ENCODE results near the gene PROSER3. TPM values are rescaled to one million over a fixed set of nuclear protein-coding genes. Genes with fewer than 3 reads are reported as not detected.
"Not testable (repeated sequence)": the region's sequence is repeated elsewhere in the genome, so short reads cannot be mapped to it uniquely, and the experiment has no call there.

The PROSER3 gene
- polyA plus RNA-seq, 4 donors: 1.8 to 15.0 (median 6.2) TPM

DNA sequence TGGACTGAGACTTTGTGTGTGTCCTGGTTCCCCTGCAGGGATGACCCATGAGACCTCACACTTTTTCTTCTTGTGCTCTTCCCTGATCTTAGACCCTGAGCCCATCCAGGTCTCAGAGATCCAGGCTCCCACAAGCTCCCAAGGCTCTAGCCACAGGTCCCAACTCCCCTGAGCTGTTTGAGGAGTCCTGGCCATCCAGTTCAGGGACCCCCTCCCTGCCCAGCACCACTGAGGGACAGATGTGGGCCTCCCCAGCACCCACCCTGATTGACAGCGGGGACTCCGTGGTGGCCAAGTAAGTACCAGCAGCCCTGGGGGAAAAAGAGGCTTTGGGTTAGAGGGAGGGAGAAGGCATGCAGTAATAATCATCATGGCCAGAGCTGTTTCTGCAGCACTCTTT, 1.7 kb downstream of the PROSER3 start:
- FAIRE-seq: no peak
- 96 to 97% (median 96%) methylated on average over 2 of the region's 2 CpGs for WGBS, 3 donors
- peaks cover 0 to 30% (median 15%) of the 10 kb centered on the region in 3 donors for H3K4me1 ChIP-seq (ENCODE audit: control insufficient read depth in 3 of 3, insufficient read depth in 2 of 3, low read depth in 1 of 3, low read length in 2 of 3)

DNA sequence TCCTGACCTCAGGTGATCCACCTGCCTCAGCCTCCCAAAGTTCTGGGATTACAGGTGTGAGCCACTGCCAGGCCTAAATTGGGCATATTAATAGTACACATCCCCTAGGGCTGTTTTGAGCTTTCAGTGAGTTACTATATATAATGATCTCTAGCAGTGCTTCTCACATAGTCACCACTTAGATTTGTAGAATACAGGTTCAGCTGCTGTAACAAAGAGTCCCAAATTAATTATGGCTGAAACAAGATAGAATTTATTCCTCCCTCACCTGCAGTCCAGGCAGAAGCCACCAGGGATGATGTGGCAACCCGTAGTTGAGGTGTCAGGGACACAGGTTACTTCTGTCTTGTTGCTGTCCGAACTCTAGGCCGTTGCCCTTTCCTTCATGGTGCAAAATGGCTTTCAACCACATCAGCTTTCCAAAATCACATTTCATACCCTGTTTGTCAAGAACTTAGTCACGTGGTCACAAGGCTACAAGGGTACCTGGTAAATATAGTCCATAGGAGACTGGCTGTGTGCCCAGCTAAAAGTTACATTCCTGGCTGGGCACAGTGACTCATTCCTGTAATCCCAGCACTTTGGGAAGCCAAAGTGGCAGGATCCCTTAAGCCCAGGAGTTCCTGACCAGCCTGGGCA, 2.9 kb downstream of the PROSER3 start:
- DNase-seq (no peak), FAIRE-seq (no peak)
- 90 to 96% (median 91%) methylated on average over 4 of the region's 4 CpGs for WGBS, 3 donors
- H3K27ac ChIP-seq (ENCODE audit: low read depth in 1 of 3, low read length in 2 of 3): no peak overlapping the region
- H3K27me3 ChIP-seq (ENCODE audit: control insufficient read depth in 3 of 3, insufficient read depth in 3 of 3, low read length in 3 of 3): peaks cover 0 to 14% (median 0%) of the 10 kb centered on the region in 3 donors
- H3K9me3 ChIP-seq (ENCODE audit: control insufficient read depth in 2 of 2, insufficient read depth in 1 of 2, low read depth in 1 of 2, low read length in 1 of 2): no peaks in the 10 kb centered on the region
- no peak overlapping the region for H3K4me3 ChIP-seq (ENCODE audit: low read depth in 1 of 3, low read length in 3 of 3)
- peaks cover 0 to 23% (median 15%) of the 10 kb centered on the region in 3 donors for H3K4me1 ChIP-seq (ENCODE audit: control insufficient read depth in 3 of 3, insufficient read depth in 2 of 3, low read depth in 1 of 3, low read length in 2 of 3)
- peaks cover 5 to 43% (median 9%) of the 10 kb centered on the region in 3 donors for H3K36me3 ChIP-seq (ENCODE audit: control insufficient read depth in 3 of 3, insufficient read depth in 2 of 3, low read depth in 1 of 3, low read length in 3 of 3)

More for the DNA sequence above, 1.7 kb downstream of the PROSER3 start:
- H3K36me3 ChIP-seq (ENCODE audit: control insufficient read depth in 3 of 3, insufficient read depth in 2 of 3, low read depth in 1 of 3, low read length in 3 of 3): peaks cover under 1 to 36% (median 5%) of the 10 kb centered on the region in 3 donors
- no peaks in the 10 kb centered on the region for H3K9me3 ChIP-seq (ENCODE audit: control insufficient read depth in 2 of 2, insufficient read depth in 1 of 2, low read depth in 1 of 2, low read length in 1 of 2)
- DNase-seq: no peak
- no peak overlapping the region for H3K4me3 ChIP-seq (ENCODE audit: low read depth in 1 of 3, low read length in 3 of 3)
- no peak overlapping the region for H3K27ac ChIP-seq (ENCODE audit: low read depth in 1 of 3, low read length in 2 of 3)
- H3K27me3 ChIP-seq (ENCODE audit: control insufficient read depth in 3 of 3, insufficient read depth in 3 of 3, low read length in 3 of 3): peaks cover 0 to 24% (median 0%) of the 10 kb centered on the region in 3 donors

DNA sequence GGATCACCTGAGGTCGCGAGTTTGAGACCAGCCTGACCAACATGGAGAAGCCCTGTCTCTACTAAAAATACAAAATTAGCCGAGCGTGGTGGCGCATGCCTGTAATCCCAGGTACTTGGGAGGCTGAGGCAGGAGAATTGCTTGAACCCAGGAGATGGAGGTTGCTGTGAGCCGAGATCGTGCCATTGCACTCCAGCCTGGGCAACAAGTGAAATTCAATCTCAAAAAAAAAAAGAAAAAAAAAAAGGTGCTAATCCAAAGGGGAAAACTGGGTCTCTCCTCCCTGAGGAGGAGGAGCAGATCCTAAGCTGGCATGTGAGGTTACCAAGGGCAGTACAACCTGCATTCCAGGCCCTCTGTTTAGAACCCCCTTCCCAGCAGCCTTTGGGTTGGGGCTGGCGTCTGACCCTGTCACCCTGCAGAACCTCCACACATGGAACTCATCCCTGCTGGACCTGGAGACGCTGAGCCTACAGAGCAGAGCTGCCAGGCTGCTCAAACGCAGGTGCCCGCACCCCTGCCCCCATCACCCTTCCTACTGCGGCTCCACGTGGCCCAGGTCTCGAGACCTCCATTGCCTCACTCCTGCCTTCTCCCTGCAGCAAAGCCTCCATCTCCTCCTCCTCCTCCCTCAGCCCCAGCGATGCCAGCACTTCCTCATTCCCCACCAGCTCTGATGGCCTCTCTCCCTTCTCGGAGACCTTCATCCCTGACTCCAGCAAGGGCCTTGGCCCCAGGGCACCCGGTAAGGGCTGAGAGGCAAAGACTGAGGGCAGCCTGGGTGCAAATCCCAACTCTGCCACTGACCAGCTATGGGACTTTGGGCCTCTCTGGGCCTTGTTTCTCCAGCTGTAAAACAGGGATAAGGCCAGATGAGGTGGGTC, 6.7 kb downstream of the PROSER3 start:
- no peaks in the 10 kb centered on the region for H3K4me1 ChIP-seq (ENCODE audit: control insufficient read depth in 3 of 3, insufficient read depth in 2 of 3, low read depth in 1 of 3, low read length in 2 of 3)
- FAIRE-seq (no peak), DNase-seq (no peak)
- H3K4me3 ChIP-seq (ENCODE audit: low read depth in 1 of 3, low read length in 3 of 3): no peak overlapping the region
- no peaks in the 10 kb centered on the region for H3K27me3 ChIP-seq (ENCODE audit: control insufficient read depth in 3 of 3, insufficient read depth in 3 of 3, low read length in 3 of 3)
- WGBS, 3 donors: 95 to 97% (median 96%) methylated on average over 17 of the region's 17 CpGs
- no peaks in the 10 kb centered on the region for H3K9me3 ChIP-seq (ENCODE audit: control insufficient read depth in 2 of 2, insufficient read depth in 1 of 2, low read depth in 1 of 2, low read length in 1 of 2)
- peaks cover 5 to 55% (median 9%) of the 10 kb centered on the region in 3 donors for H3K36me3 ChIP-seq (ENCODE audit: control insufficient read depth in 3 of 3, insufficient read depth in 2 of 3, low read depth in 1 of 3, low read length in 3 of 3)
- H3K27ac ChIP-seq (ENCODE audit: low read depth in 1 of 3, low read length in 2 of 3): no peak overlapping the region

DNA sequence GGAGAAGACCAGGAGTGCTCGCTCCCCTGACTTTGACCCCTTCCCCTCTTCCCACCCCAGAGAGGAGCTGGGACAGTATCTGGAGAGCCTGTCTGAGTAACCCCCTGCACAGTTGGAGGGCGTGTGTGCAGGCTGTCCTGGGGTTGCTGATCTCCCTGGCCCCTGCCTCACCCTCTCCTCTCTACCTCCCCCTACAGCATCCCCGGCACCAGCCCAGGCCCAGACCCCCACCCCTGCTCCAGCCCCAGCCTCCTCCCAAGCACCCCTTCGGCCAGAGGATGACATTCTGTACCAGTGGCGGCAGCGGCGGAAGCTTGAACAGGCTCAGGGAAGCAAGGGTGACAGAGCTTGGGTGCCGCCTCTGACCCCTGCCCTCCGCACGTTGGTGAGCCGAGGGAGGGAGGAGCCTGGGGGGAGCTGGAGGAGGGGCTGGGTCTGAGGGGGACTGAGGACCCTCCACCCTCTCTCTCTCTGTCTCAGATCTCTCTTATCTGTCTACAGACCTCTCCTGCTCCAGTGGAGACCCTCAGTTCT, 8.7 kb downstream of the PROSER3 start:
- FAIRE-seq (no peak), DNase-seq (no peak)
- H3K9me3 ChIP-seq (ENCODE audit: control insufficient read depth in 2 of 2, insufficient read depth in 1 of 2, low read depth in 1 of 2, low read length in 1 of 2): no peaks in the 10 kb centered on the region

DNA sequence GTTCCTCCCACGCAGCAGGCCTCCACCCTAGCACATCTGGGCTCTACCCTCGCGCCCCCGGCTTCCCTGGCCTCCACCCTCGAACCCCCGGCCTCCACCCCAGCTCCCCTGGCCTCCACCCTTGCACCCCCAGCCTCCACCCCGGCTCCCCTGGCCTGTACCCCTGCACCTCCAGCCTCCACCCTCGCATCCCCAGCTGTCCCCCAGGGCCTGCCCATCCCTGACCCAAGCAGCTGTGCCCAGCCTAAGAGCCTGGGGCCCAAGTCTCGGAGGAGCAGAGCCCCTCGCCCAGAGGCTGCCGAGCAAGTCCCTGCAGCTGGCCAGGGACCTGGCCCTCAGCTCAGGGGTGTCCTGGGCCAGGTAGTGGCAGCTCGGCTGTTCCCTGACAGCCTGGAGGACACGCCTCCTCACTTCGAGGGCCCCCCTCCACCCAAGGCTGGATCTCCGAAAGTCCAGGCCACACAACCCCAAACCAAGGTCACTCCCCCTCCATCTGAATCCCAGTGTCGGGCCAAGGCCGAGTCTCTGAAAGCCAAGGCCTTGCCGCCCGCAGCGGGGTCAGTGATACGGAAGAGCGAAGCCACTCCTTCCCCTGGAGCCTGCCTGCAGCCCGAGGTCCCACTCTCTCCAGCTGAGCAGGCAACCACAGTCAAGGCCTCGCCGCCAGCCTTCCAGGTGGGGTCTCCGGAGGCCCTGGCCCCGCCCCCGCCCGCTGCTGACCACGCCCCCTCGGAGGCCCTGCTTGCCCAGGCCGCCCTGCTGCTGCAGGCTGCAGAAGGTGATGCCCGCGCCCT, 9.5 kb downstream of the PROSER3 start:
- DNase-seq (peak in 1 of 2 donors; percentile 39), FAIRE-seq (no peak)
- 73 to 84% (median 83%) methylated on average over 33 to 34 of the region's 34 CpGs for WGBS, 3 donors
- Histone ChIP-seq H3K27ac (ENCODE audit: low read depth in 1 of 3, low read length in 2 of 3) (no peak overlapping the region), H3K36me3 (ENCODE audit: control insufficient read depth in 3 of 3, insufficient read depth in 2 of 3, low read depth in 1 of 3, low read length in 3 of 3) (peaks cover 5 to 38% (median 7%) of the 10 kb centered on the region in 3 donors), H3K27me3 (ENCODE audit: control insufficient read depth in 3 of 3, insufficient read depth in 3 of 3, low read length in 3 of 3) (no peaks in the 10 kb centered on the region), H3K4me3 (ENCODE audit: low read depth in 1 of 3, low read length in 3 of 3) (no peak overlapping the region), H3K4me1 (ENCODE audit: control insufficient read depth in 3 of 3, insufficient read depth in 2 of 3, low read depth in 1 of 3, low read length in 2 of 3) (no peaks in the 10 kb centered on the region), H3K9me3 (ENCODE audit: control insufficient read depth in 2 of 2, insufficient read depth in 1 of 2, low read depth in 1 of 2, low read length in 1 of 2) (no peaks in the 10 kb centered on the region)

More for the DNA sequence above, 8.7 kb downstream of the PROSER3 start:
- no peaks in the 10 kb centered on the region for H3K27me3 ChIP-seq (ENCODE audit: control insufficient read depth in 3 of 3, insufficient read depth in 3 of 3, low read length in 3 of 3)
- 83 to 84% (median 83%) methylated on average over 11 of the region's 11 CpGs for WGBS, 3 donors
- no peak overlapping the region for H3K4me3 ChIP-seq (ENCODE audit: low read depth in 1 of 3, low read length in 3 of 3)
- no peaks in the 10 kb centered on the region for H3K4me1 ChIP-seq (ENCODE audit: control insufficient read depth in 3 of 3, insufficient read depth in 2 of 3, low read depth in 1 of 3, low read length in 2 of 3)
- H3K27ac ChIP-seq (ENCODE audit: low read depth in 1 of 3, low read length in 2 of 3): no peak overlapping the region
- peaks cover 5 to 44% (median 8%) of the 10 kb centered on the region in 3 donors for H3K36me3 ChIP-seq (ENCODE audit: control insufficient read depth in 3 of 3, insufficient read depth in 2 of 3, low read depth in 1 of 3, low read length in 3 of 3)

DNA sequence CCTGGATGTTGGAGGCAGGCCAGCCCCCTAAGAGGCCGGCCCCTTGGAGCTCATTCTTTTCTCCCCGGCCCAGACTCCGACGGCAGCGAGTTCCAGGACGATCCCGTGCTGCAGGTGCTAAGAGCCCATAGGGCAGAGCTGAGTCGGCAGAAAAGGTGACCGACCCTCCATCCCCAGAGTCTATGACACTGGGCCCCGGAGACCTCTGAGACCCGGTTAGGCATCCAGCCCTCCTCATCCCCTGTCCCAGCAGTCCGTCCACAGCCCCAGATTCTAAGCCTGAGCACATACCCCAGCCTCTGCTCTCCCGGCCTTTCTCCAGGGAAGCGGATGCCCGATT, 10.1 kb downstream of the PROSER3 start:
- Histone ChIP-seq H3K27ac (ENCODE audit: low read depth in 1 of 3, low read length in 2 of 3) (no peak overlapping the region), H3K27me3 (ENCODE audit: control insufficient read depth in 3 of 3, insufficient read depth in 3 of 3, low read length in 3 of 3) (no peaks in the 10 kb centered on the region), H3K4me3 (ENCODE audit: low read depth in 1 of 3, low read length in 3 of 3) (no peak overlapping the region), H3K4me1 (ENCODE audit: control insufficient read depth in 3 of 3, insufficient read depth in 2 of 3, low read depth in 1 of 3, low read length in 2 of 3) (no peaks in the 10 kb centered on the region), H3K9me3 (ENCODE audit: control insufficient read depth in 2 of 2, insufficient read depth in 1 of 2, low read depth in 1 of 2, low read length in 1 of 2) (no peaks in the 10 kb centered on the region), H3K36me3 (ENCODE audit: control insufficient read depth in 3 of 3, insufficient read depth in 2 of 3, low read depth in 1 of 3, low read length in 3 of 3) (peaks cover 5 to 37% (median 7%) of the 10 kb centered on the region in 3 donors)
- no peak for FAIRE-seq
- 78 to 94% (median 85%) methylated on average over 15 of the region's 15 CpGs for WGBS, 3 donors
- DNase-seq: no peak

DNA sequence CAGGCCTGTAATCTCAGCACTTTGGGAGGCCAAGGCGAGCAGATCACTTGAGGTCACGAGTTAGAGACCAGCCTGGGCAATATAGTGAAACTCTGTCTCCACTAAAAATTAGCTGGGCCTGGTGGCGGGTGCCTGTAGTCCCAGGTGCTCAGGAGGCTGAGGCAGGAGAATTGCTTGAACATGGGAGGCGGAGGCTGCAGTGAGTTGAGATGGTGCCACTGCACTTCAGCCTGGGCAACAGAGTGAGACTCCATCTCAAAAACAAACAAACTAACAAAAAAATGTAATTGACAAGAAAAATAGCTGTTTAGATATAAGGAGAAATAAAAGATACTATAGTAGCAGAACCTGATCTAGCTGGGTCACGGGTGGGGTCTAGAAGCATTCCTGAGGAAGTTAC, 14.4 kb downstream of the PROSER3 start:
- DNase-seq; H3K27me3 ChIP-seq (ENCODE audit: control insufficient read depth in 3 of 3, insufficient read depth in 3 of 3, low read length in 3 of 3); FAIRE-seq; H3K9me3 ChIP-seq (ENCODE audit: control insufficient read depth in 2 of 2, insufficient read depth in 1 of 2, low read depth in 1 of 2, low read length in 1 of 2); H3K27ac ChIP-seq (ENCODE audit: low read depth in 1 of 3, low read length in 2 of 3); H3K4me3 ChIP-seq (ENCODE audit: low read depth in 1 of 3, low read length in 3 of 3); H3K36me3 ChIP-seq (ENCODE audit: control insufficient read depth in 3 of 3, insufficient read depth in 2 of 3, low read depth in 1 of 3, low read length in 3 of 3): not testable (repeated sequence)
- WGBS, 3 donors: 85 to 92% (median 92%) methylated on average over 5 of the region's 5 CpGs
- H3K4me1 ChIP-seq (ENCODE audit: control insufficient read depth in 3 of 3, insufficient read depth in 2 of 3, low read depth in 1 of 3, low read length in 2 of 3): peaks cover 0 to 12% (median 0%) of the 10 kb centered on the region in 3 donors
